CD4-positive, alpha-beta T cell treated with Interleukin-4 for 1 hour (primary cell): Measurements from ENCODE around the gene ARHGEF18.
"Not testable (repeated sequence)": the region's sequence is repeated elsewhere in the genome, so short reads cannot be mapped to it uniquely, and the experiment has no call there.

Experiments used
- DNase-seq, 2 donors: peaks; one replicate each; pipeline ENCODE4 v3.0.0-alpha.2; 2020 to 2022

The ARHGEF18 gene

GRCh38 chr19:7349231-7349591, 474 bp downstream of the ARHGEF18 start:
- DNase-seq: no peak

- peak; percentile 58 to 64 for DNase-seq
Measured at GRCh38 chr19:7349961-7350711, 1.4 kb downstream of the ARHGEF18 start.

- no peak for DNase-seq
Measured at GRCh38 chr19:7351861-7352260, 3.1 kb downstream of the ARHGEF18 start.

GRCh38 chr19:7355151-7355820, 6.5 kb downstream of the ARHGEF18 start:
- no peak for DNase-seq

- DNase-seq: no peak
Measured at GRCh38 chr19:7355871-7356270, 7.1 kb downstream of the ARHGEF18 start.

GRCh38 chr19:7356899-7357627, 8.3 kb downstream of the ARHGEF18 start:
- DNase-seq: no peak

GRCh38 chr19:7358102-7358597, 9.4 kb downstream of the ARHGEF18 start:
- DNase-seq: no peak

GRCh38 chr19:7360393-7360984, 11.8 kb downstream of the ARHGEF18 start:
- DNase-seq: no peak

- DNase-seq: no peak
Measured at GRCh38 chr19:7363225-7363624, 14.5 kb downstream of the ARHGEF18 start.

- peak in 1 of 2 donors; percentile 61 for DNase-seq
Measured at GRCh38 chr19:7366701-7367420, 18.1 kb downstream of the ARHGEF18 start.

- no peak for DNase-seq
Measured at GRCh38 chr19:7368456-7368855, 19.7 kb downstream of the ARHGEF18 start.

GRCh38 chr19:7368866-7369265, 20.1 kb downstream of the ARHGEF18 start:
- not testable (repeated sequence) for DNase-seq

GRCh38 chr19:7370546-7370945, 21.8 kb downstream of the ARHGEF18 start:
- DNase-seq: no peak

GRCh38 chr19:7371001-7371400, 22.3 kb downstream of the ARHGEF18 start:
- no peak for DNase-seq

GRCh38 chr19:7372810-7373209, 24.1 kb downstream of the ARHGEF18 start:
- DNase-seq: no peak

- DNase-seq: no peak
Measured at GRCh38 chr19:7373862-7374261, 25.1 kb downstream of the ARHGEF18 start.

- no peak for DNase-seq
Measured at GRCh38 chr19:7376151-7376852, 27.6 kb downstream of the ARHGEF18 start.

GRCh38 chr19:7377196-7377595, 28.5 kb downstream of the ARHGEF18 start:
- no peak for DNase-seq

GRCh38 chr19:7381073-7381390, 32.3 kb downstream of the ARHGEF18 start:
- DNase-seq: no peak

GRCh38 chr19:7382694-7383093, 34.0 kb downstream of the ARHGEF18 start:
- no peak for DNase-seq

- no peak for DNase-seq
Measured at GRCh38 chr19:7383284-7383683, 34.5 kb downstream of the ARHGEF18 start.

- no peak for DNase-seq
Measured at GRCh38 chr19:7385062-7385461, 36.3 kb downstream of the ARHGEF18 start.
